Frontal cortex (tissue), 4 donors: ENCODE measurements around the gene NOM1. TPM values are rescaled to one million over a fixed set of nuclear protein-coding genes. Genes with fewer than 3 reads are reported as not detected.
"Not testable (repeated sequence)": the region's sequence is repeated elsewhere in the genome, so short reads cannot be mapped to it uniquely, and the experiment has no call there.

Source experiments
- DNase-seq, 2 donors: peaks; one replicate each; pipeline ENCODE4 v3.0.0; 2012; ENCODE audit warnings: low spot score in 2 of 2
- FAIRE-seq: peaks from 2 replicates; lab custom pipeline; 2012; peaks lifted over from hg19 to GRCh38; lab: Jason Lieb, UNC
- total RNA-seq: library from RNA; depleted of rRNA; stranded (reverse); fragments of >200 nt; gene quantifications from one replicate; pipeline ENCODE4 v1.2.3, GENCODE V29; 2014
- donor health status: control.
- donor health status: control.
- donor health status: control.

The NOM1 gene
- total RNA-seq, 1 donor from 2014 or later, result 22.8 TPM

GRCh38 chr7:156940421-156941122, 8.9 kb upstream of the NOM1 start:
- no peak for FAIRE-seq

GRCh38 chr7:156941393-156942182, 7.9 kb upstream of the NOM1 start:
- DNase-seq (no peak), FAIRE-seq (no peak)

More at GRCh38 chr7:156940421-156941122, 8.9 kb upstream of the NOM1 start:
- DNase-seq, result no peak

- no peak for FAIRE-seq
These were observed 6.8 kb upstream of the NOM1 start for GRCh38 chr7:156942708-156943090.

GRCh38 chr7:156943091-156944041, 6.1 kb upstream of the NOM1 start:
- DNase-seq, result no peak
- FAIRE-seq, result no peak

More at GRCh38 chr7:156942708-156943090, 6.8 kb upstream of the NOM1 start:
- no peak for DNase-seq

GRCh38 chr7:156944876-156945275, 4.6 kb upstream of the NOM1 start:
- DNase-seq (no peak), FAIRE-seq (no peak)

GRCh38 chr7:156947120-156947843, 2.2 kb upstream of the NOM1 start:
- no peak for FAIRE-seq
- DNase-seq, result peak in 1 of 2 donors; percentile 60

GRCh38 chr7:156948361-156948760, 1.2 kb upstream of the NOM1 start:
- DNase-seq (no peak), FAIRE-seq (no peak)

- FAIRE-seq (no peak), DNase-seq (no peak)
These were observed 908 bp downstream of the NOM1 start for GRCh38 chr7:156950381-156950858.

GRCh38 chr7:156953215-156953614, 3.7 kb downstream of the NOM1 start:
- DNase-seq, FAIRE-seq: not testable (repeated sequence)

GRCh38 chr7:156954941-156955340, 5.4 kb downstream of the NOM1 start:
- FAIRE-seq (no peak), DNase-seq (no peak)

- DNase-seq (no peak), FAIRE-seq (no peak)
These were observed 7.2 kb downstream of the NOM1 start for GRCh38 chr7:156956727-156957126.

GRCh38 chr7:156962145-156962544, 12.6 kb downstream of the NOM1 start:
- DNase-seq (no peak), FAIRE-seq (no peak)

- no peak for FAIRE-seq
- DNase-seq, result no peak
These were observed 13.4 kb downstream of the NOM1 start for GRCh38 chr7:156962897-156963296.

- no peak for FAIRE-seq
- no peak for DNase-seq
These were observed 14.0 kb downstream of the NOM1 start for GRCh38 chr7:156963472-156963871.

- no peak for DNase-seq
- FAIRE-seq, result no peak
These were observed 15.5 kb downstream of the NOM1 start for GRCh38 chr7:156964971-156965370.

GRCh38 chr7:156966387-156966786, 16.9 kb downstream of the NOM1 start:
- no peak for DNase-seq
- no peak for FAIRE-seq

GRCh38 chr7:156968183-156968582, 18.7 kb downstream of the NOM1 start:
- DNase-seq (no peak), FAIRE-seq (no peak)

- no peak for FAIRE-seq
These were observed 20.5 kb downstream of the NOM1 start for GRCh38 chr7:156969972-156970420.

GRCh38 chr7:156975620-156976019, 26.1 kb downstream of the NOM1 start:
- FAIRE-seq (no peak), DNase-seq (no peak)

More at GRCh38 chr7:156969972-156970420, 20.5 kb downstream of the NOM1 start:
- DNase-seq, result no peak
